HTERT RPE-1 (cell line): ENCODE results near the gene DEFB108B.
"Not testable (repeated sequence)": the region's sequence is repeated elsewhere in the genome, so short reads cannot be mapped to it uniquely, and the experiment has no call there.

ENCODE experiments used
- in situ Hi-C: fragments of 300-500 bp; cut with MboI; formaldehyde crosslinking; loops from 4 replicates; pipeline ENCODE4 v1.14.3; 2020; ENCODE audit warnings: low sequenced_read_pairs

Gene DEFB108B

DNA sequence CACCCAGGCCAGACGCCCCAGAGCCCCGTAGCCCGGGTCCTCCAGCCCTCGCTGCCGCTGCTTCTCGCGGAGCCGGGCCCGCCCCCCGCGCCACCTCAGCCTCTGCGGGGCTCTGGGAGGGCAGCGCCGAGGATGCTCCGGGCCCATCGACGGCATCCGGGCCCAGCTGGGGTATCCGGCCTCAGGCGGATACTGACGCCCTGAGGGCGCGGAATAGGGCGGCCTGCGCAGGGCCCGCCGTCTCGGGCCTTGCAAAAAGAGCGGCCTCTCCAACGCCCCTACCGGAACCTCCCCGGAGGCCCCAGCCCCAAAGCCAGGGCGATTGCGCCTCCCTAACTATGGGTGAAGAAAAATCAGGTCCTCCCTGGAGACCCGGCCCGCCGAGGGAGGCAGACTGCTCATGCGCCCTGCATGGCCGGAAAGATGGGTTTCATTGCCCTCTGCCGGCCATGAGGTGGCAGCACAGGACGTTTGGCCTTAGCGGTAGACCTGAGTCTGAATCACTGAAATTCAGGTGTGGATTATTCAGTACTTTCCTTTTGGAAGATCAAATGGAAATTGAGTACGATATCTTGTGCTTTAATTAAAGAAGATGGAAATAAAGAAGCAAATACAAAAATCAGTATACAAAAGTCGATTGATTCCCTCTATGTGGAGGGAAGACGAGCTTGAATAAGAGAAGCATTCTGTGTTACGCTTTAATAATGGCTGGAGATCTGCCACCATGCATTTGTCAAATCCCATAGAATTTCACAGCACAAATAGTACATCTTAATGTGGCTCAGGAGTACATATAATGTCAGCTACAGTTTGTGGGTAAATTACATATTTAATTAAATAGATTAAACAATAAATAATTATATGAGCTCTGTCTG lies 19.3 kb upstream of the DEFB108B start:
- in situ Hi-C loops: not testable (repeated sequence)

DNA sequence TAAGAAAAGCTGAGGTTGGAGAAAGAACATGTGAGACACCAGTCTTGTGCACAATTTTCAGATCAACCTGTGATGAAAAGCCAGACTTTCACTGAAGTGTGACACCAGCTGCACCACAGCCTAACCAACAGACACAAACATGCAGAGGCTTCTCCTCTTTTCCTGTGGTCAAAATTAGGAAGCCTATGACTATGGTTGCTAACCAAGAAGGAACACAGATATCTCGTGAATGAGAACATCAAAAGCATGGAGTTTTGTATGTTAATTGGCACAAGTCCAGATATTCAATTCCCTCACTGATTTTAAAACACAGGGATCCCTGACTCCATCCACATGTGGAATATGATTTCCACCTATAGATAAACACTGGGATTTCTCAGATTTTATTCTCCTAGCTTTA lies 11.5 kb upstream of the DEFB108B start:
- in situ Hi-C loops: not testable (repeated sequence)

DNA sequence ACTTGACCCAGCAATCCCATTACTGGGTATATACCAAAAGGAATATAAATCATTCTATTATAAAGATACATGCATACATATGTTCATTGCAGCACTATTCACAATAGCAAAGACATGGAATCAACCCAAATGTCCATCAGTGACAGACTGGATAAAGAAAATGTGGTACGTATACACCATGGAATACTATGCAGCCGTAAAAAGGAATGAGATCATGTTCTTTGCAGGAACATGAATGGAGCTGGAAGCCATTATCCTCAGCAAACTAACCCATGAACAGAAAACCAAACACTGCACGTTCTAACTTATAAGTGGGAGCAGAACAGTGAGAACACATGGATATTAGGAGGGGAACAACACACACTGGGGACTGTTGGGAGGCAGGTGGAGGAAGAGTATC lies 3.8 kb upstream of the DEFB108B start:
- in situ Hi-C loops: not testable (repeated sequence)

DNA sequence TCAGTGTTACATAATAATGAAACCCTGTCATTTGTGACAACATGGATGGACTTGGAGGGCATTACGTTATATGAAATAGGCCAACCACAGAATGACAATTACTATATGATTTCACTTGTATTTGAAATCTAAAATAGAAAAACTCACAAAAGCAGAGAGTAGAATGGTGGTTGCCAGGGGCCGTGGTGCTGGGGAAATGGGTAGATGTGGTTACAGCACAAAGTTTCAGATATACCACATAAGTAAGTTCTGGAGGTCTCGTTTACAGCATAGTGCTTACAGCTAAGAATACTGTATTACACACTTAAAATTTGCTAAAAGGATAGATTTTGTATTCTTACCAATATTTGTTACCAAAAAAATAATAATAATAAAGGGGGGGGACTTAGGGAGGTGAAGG lies 3.3 kb upstream of the DEFB108B start:
- in situ Hi-C loops: not testable (repeated sequence)

DNA sequence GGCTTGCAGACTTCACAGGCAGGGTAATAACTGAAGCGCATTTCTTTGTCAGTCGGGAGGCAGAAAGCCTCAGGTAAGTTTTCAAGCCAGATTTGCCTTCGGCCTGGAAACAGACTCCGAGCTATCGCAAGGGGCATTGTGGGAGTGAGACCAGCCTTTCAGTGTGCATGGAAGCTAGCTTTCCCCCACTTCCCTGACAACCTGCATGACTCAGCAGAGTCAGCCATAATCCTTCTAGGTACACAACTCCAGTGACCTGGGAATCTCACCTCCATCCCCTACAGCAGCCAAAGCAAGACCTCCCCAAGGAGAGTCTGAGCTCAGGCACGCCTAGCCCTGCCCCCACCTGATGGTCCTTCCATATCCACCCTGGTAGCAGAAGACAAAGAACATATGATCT lies 9.7 kb downstream of the DEFB108B start:
- in situ Hi-C loops: not testable (repeated sequence)

DNA sequence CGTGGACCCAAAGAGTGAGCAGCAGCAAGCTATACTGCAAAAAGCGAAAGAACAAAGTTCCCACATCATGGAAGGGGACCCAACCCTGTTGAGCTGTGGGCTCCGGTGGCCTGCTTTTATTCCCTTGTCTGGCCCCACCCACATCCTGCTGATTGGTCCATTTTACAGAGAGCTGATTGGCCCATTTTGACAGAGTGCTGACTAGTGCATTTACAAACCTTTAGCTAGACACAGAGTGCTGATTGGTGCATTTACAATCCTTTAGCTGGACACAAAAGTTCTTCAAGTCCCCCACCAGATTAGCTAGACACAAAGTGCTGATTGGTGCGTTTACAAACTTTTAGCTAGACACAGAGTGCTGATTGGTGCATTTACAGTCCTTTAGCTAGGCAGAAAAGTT lies 10.4 kb downstream of the DEFB108B start:
- in situ Hi-C loops: not testable (repeated sequence)

DNA sequence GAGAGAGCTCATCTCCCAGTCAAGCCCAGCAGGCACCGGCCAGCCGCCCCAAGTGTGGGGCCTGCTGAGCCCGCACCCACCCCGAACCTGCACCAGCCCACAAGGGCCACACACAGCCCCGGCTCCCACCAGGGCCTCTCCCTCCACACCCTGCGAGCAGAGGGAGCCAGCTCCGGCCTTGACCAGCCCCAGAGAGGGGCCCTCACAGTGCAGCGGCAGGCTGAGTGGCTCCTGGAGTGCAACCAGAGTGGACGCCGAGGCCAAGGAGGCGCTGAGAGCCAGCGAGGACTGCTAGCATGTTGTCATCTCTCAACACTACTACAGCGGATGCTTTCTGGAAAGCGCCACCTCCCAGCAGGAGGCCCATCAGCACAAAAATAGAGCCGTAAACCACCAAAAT lies 10.9 kb downstream of the DEFB108B start:
- in situ Hi-C loops: no loop called here

DNA sequence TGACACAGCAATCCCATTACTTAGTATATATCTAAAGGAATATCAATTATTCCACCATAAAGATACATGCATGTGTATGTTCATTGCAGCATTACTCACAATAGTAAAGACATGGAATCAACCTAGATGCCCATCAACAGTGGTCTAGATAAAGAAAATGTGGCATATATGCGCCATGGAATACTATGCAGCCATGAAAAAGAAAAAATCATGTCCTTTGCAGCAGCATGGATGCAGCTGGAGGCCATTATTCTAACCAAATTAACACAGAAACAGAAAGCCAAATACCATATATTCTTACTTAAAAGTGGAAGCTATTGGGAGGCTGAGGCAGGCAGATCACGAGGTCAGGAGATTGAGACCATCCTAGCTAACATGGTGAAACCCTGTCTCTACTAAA lies 20.9 kb downstream of the DEFB108B start:
- in situ Hi-C loops: not testable (repeated sequence)

DNA sequence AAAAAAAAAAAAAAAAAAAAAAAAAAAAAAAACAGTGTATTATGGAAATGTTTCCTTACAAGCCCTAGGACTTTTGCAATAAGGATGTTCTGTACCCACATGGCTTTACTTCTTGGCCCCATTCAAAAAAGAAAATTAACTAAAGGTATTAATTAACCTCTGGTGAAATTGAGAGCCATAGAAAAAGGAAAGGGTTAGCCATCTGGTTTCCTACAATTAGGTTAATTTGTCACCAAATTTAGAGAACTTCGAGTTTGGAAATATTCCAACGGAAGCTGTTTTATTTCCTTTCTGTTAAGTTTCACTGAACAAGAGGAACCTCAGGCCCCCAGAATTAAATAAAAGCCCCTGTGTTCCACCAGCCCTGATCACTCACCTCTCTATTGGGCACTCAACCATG lies 22.9 kb downstream of the DEFB108B start:
- in situ Hi-C loops: not testable (repeated sequence)

DNA sequence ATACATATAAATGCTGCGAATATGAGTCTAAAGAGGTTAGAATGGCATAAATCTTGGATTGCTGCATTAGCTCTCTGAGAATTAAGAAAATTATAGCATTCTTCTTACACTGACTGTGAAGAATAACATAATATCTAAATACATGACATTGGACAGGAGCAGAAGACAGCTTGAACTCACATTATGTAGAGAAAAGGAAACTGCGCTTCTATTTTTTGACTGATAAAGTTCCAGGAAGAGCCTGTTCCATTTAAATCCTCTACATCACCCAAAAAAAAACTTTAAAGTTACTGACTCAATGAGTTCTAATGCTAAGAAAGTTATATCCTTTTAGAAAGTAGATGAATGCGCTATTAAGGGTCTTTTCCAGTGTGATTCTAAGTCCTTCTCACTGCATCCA lies 27.8 kb downstream of the DEFB108B start:
- in situ Hi-C loops: not testable (repeated sequence)

DNA sequence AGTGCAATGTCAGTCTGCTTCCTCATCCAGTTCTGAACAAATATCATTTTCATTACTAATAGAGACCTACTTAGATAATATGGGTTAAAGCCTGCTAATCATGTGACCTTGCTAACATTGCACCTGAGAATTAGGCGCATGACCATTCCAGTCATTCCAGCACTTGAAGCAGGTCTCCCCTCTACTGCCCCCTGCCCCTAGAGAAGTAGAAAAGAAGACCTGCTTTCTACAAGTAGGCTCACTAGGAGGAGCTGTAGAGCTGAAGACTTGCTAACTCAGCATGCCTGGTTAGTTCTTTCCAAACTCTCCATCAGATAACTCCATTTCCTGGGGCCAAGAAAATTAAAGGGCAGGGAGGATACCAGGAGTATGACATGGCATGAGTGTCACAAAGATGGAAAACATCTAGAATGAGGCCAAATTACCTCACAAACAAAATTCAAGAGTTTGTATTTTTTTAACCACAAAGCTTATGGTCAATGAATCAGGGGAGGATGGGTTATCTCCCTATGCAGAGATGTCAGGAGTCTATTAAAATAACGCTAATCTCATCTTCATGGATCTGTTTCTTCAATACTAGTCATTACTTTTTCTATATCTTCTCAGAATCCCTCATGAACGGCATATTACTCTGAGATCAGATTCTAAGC lies 31.1 kb downstream of the DEFB108B start:
- in situ Hi-C loops: not testable (repeated sequence)

DNA sequence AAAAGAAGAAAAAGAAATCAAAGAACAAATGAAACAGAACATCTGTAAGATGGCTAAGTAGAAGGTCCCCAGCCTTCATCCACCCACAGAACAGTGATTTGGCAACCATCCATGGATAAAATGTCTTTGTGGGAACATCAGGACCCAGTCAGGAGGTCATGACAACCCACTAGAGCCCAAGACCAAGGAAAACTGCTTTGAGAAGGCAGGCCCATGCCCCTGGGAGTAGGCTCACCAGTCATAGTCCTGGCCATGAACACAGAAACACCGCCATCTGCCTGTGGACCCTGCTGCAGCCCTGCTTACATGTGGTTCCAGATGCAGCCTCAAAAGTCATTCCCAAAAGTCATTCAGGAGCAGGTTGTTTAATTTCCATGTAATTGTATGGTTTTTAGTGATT lies 34.2 kb downstream of the DEFB108B start:
- in situ Hi-C loops: not testable (repeated sequence)

DNA sequence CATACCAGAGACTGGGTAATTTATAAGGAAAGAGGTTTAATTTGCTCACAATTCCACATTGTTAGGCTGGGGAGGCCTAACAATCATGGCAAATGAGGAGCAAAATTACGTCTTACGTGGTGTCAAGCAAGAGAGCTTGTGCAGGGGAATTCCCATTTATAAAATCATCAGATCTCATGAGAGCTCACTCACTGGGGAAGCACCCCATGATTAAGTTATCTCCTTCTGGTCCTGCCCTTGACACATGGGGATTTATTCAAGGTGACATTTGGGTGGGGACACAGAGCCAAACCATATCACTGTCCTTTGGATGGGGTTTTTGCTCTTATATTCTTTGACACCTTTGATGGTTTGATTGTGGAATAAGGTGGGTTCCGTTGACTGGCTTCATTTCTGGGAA lies 36.9 kb downstream of the DEFB108B start:
- in situ Hi-C loops: not testable (repeated sequence)

DNA sequence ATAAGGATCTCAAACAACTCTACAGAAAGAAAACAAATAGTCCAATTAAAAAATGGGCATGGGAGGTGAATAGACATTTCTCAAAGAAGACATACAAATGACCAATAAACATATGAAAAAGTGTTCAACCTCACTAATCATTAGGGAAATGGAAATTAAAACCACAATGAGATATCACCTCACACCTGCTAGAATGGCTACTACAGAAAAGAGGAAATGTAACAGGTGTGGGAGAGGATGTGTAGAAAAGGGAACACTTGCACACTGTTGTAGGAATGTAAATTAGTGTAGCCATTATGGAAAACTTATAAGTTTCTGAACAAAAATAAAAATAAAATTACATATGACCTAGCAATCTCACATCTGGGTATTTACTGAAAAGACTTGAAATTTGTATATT lies 37.7 kb downstream of the DEFB108B start:
- in situ Hi-C loops: not testable (repeated sequence)

DNA sequence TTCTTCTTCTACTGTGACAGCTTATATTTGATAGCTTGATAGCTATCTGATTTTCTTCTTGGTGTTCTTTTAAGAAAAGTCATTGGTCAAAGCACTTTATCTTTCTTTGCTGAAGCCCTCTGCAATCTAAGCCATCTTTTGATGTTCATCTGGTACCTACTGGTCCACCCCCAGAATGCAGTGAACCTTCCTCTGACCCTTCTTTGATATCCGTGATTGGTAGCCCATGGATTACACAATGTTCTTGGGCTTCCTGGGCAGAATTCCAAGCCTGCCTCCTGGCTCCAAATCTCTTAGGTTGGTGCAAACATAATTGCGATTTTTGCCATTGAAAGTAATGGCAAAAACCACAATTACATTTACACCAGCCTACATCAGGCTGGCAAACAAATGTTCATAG lies 43.3 kb downstream of the DEFB108B start:
- in situ Hi-C loops: not testable (repeated sequence)

DNA sequence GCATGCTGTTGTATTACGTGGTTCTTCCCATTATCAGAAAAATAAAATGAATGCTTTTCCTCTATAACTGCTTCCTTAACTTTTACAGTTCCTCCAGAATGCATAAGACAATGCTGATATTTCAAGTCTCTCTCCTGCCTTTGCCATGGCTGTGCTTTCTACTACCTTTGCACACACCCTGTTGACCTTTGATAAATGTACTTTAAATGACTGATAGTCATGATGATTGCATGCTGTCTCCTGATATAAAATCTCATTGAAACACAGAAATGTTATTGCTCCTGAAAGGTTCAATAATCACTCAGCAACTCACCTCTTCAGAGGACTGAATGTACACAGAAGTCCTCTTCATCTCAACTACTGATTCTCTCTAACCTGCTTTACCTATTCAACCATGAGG lies 45.1 kb downstream of the DEFB108B start, which contains the start of gene DEFB131B:
DEFB131B (plus strand) TSS at position 395 of the 400 bp plus-strand sequence; CDS start at position 395, 0 bp downstream.
- in situ Hi-C loops: not testable (repeated sequence)

DNA sequence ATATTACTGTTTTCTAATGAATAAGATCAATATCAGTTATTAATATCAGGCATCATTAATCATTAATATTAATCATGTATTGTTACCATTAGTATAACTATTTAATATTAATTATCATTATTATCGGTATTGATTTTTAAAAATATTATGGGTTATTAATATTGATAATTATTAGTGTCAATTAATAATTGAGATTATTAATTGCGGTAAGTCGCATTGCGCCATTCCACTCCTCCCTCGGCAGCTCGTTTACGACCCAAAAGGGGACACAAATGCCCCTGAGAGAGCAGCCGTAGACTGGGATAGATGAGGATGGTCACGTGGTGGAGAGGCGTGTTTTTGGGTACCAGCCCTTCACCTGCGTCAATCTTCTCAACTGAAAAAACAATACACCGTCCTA lies 52.8 kb downstream of the DEFB108B start:
- in situ Hi-C loops: not testable (repeated sequence)
